HEK293 (cell line): Measurements from ENCODE around the gene RETREG2.

ENCODE experiments used
- CTCF ChIA-PET: fragments of 350-600 bp; formaldehyde crosslinking; extraction: SDS; loops from one replicate; lab custom pipeline; 2021; ENCODE audit warnings: antibody characterized with exemption; lab: Yijun Ruan, JAX
- POLR2A ChIA-PET: fragments of 300-600 bp; formaldehyde crosslinking; extraction: SDS; loops from one replicate; lab custom pipeline; 2020; ENCODE audit warnings: antibody characterized with exemption, inconsistent platforms; lab: Yijun Ruan, JAX
- H3K27ac ChIP-seq: fragments of 200-500 bp; sonication (Bioruptor generic); 2 replicates; pipeline ENCODE4 v1.5.1; 2014; ENCODE audit warnings: low read depth, low read length, control low read depth, inconsistent platforms; ENCODE audit errors: extremely low read depth
- H3K36me3 ChIP-seq, 2 experiments: fragments of 200-500 bp in 1 of 2; sonication (Bioruptor generic) in 1 of 2; 1 replicate in 1 of 2; 2 replicates in 1 of 2; pipeline ENCODE4 v1.5.1; 2014 to 2017; ENCODE audit warnings: inconsistent platforms in 2 of 2, low read length in 2 of 2; ENCODE audit not compliant: control insufficient read depth in 2 of 2, insufficient read depth in 1 of 2
- H3K4me1 ChIP-seq: fragments of 200-500 bp; sonication (Bioruptor generic); 2 replicates; pipeline ENCODE4 v1.5.1; 2014; ENCODE audit warnings: mild to moderate bottlenecking, low read length, inconsistent platforms; ENCODE audit not compliant: control insufficient read depth, insufficient read depth
- H3K4me3 ChIP-seq: 2 replicates; pipeline ENCODE4 v1.5.1; 2011; ENCODE audit warnings: low read depth, mild to moderate bottlenecking, control low read depth, low read length, moderate library complexity
- H3K9me3 ChIP-seq: fragments of 200-500 bp; sonication (Bioruptor generic); 2 replicates; pipeline ENCODE4 v1.5.1; 2014; ENCODE audit warnings: low read depth, low read length, inconsistent platforms; ENCODE audit not compliant: control insufficient read depth, insufficient read depth
- EGR2 ChIP-seq: fragments of 450-650 bp; formaldehyde crosslinking; IDR thresholded peaks from 2 replicates; pipeline ENCODE4 v1.5.1; 2016; ENCODE audit warnings: low read depth, missing biosample characterization, missing genetic modification characterization
- GLI2 ChIP-seq: fragments of 450-650 bp; formaldehyde crosslinking; IDR thresholded peaks from 2 replicates; pipeline ENCODE4; 2017; ENCODE audit warnings: missing biosample characterization, missing genetic modification characterization, low read depth, borderline replicate concordance
- KLF9 ChIP-seq: fragments of 450-650 bp; formaldehyde crosslinking; IDR thresholded peaks from 2 replicates; pipeline ENCODE4 v1.5.1; 2016; ENCODE audit warnings: missing biosample characterization, missing genetic modification characterization, low read depth
- MEIS1 ChIP-seq: sonication (generic); formaldehyde crosslinking; IDR thresholded peaks from 2 replicates; pipeline ENCODE4 v1.8.1; 2022; ENCODE audit warnings: missing genetic modification reagents, mild to moderate bottlenecking, borderline replicate concordance
- SP2 ChIP-seq: fragments of 450-650 bp; formaldehyde crosslinking; IDR thresholded peaks from 2 replicates; pipeline ENCODE4 v1.5.1; 2016; ENCODE audit warnings: missing biosample characterization, missing genetic modification characterization
- ZBTB1 ChIP-seq: fragments of 450-650 bp; formaldehyde crosslinking; IDR thresholded peaks from 2 replicates; pipeline ENCODE4 v1.5.1; 2016; ENCODE audit warnings: missing biosample characterization, missing genetic modification characterization
- ZBTB17 ChIP-seq: fragments of 450-650 bp; formaldehyde crosslinking; IDR thresholded peaks from 2 replicates; pipeline ENCODE4 v1.5.1; 2016; ENCODE audit warnings: missing biosample characterization, missing genetic modification characterization
- ZFHX2 ChIP-seq: fragments of 450-650 bp; formaldehyde crosslinking; conservative IDR thresholded peaks from 2 replicates; pipeline ENCODE4 v1.5.1; 2016; ENCODE audit warnings: missing biosample characterization, missing genetic modification characterization
- ZIC2 ChIP-seq: fragments of 450-650 bp; formaldehyde crosslinking; IDR thresholded peaks from 2 replicates; pipeline ENCODE4 v1.5.1; 2016; ENCODE audit warnings: missing biosample characterization, missing genetic modification characterization
- ZNF335 ChIP-seq: fragments of 450-650 bp; formaldehyde crosslinking; conservative IDR thresholded peaks from 2 replicates; pipeline ENCODE4 v1.5.1; 2016; ENCODE audit warnings: missing biosample characterization, missing genetic modification characterization
- ZNF341 ChIP-seq: fragments of 450-650 bp; formaldehyde crosslinking; IDR thresholded peaks from 2 replicates; pipeline ENCODE4; 2016; ENCODE audit warnings: low read depth, missing biosample characterization, missing genetic modification characterization
- ZNF350 ChIP-seq: fragments of 450-650 bp; formaldehyde crosslinking; IDR thresholded peaks from 2 replicates; pipeline ENCODE4 v1.5.0; 2017; ENCODE audit warnings: missing biosample characterization, mild to moderate bottlenecking, missing genetic modification characterization
- ZNF610 ChIP-seq: fragments of 450-650 bp; formaldehyde crosslinking; IDR thresholded peaks from 2 replicates; pipeline ENCODE4 v1.5.1; 2016; ENCODE audit warnings: missing biosample characterization, missing genetic modification characterization, borderline replicate concordance
- ZNF621 ChIP-seq: fragments of 450-650 bp; formaldehyde crosslinking; IDR thresholded peaks from 2 replicates; pipeline ENCODE4 v1.5.1; 2017; ENCODE audit warnings: missing biosample characterization, missing genetic modification characterization
- ZNF768 ChIP-seq: fragments of 450-650 bp; formaldehyde crosslinking; IDR thresholded peaks from 2 replicates; pipeline ENCODE4 v1.5.1; 2018; ENCODE audit warnings: missing biosample characterization, mild to moderate bottlenecking, missing genetic modification characterization
- TF ChIP-seq, protein P1 (sequence below): fragments of 450-650 bp; formaldehyde crosslinking; optimal IDR thresholded peaks from 2 replicates; pipeline ENCODE3; 2016; ENCODE audit warnings: missing biosample characterization, mild to moderate bottlenecking, missing genetic modification characterization
- TF ChIP-seq, protein P2 (sequence below): fragments of 450-650 bp; formaldehyde crosslinking; IDR thresholded peaks from 2 replicates; pipeline ENCODE4 v1.5.1; 2017; ENCODE audit warnings: missing biosample characterization, missing genetic modification characterization

RETREG2 gene

DNA sequence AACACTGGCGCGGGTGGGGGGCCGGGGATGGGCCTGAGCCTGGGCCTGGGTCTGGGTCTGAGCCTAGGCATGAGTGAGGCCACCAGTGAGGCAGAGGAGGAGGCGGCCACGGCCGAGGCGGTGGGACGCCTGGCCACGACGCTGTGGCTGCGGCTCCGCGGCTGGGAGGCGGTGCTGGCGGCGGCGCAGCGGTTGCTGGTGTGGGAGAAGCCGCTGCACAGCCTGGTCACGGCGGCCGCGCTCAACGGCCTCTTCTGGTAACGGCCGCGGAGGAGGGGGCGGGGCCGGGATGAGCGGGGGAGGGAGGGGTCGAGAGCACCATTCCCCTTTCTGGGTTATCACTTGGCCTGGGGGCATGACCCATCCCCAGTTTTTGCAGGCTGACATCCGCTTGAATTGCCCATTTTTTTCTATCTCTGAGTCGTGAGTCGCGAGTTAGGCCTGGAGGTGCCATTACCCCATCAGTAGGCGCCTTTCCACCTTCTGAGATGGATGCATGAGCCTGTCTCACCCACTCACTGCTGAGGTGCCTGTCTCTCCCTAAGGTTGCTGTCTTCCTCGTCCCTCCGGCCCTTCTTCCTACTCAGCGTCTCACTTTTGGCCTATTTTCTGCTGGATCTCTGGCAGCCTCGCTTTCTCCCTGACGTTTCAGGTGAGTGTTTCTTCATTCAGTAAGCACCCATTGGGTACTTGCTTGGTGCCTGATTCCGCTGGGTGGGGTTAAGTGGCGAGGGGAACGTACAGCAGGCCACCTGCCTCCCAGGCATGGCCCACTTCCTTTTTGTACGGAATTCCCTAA lies 501 bp downstream of the RETREG2 start:
- Histone ChIP-seq H3K9me3 (no peaks in the 10 kb centered on the region), H3K4me3 (peak overlapping the region; percentile 78), H3K4me1 (peaks cover 6% of the 10 kb centered on the region; the same call in 1 of the 2 replicates), H3K36me3 (peaks cover 4 to 59% of the 10 kb centered on the region in 2 experiments; a peak in 2 of 3 replicates), H3K27ac (peak overlapping the region; percentile 42; the same call in 1 of the 2 replicates)
- POLR2A ChIA-PET: interaction anchor here (4.6 kb wide), 1 partner anchor 28 kb away, joined by 14 read pairs; the partner anchor contains the start of gene ZFAND2B
- CTCF ChIA-PET: interaction anchor here (0.6 kb wide), 1 partner anchor 1424 kb away, joined by 4 read pairs; no protein-coding TSS in a partner anchor
- TF ChIP-seq SP2 (tag by site-specific recombination): no peak
- TF ChIP-seq ZFHX2 (tag by site-specific recombination): 0 out of 2 replicates have a peak, but pooled peaks have one; percentile 34
- TF ChIP-seq ZNF610 (tag by site-specific recombination): no peak
- TF ChIP-seq, protein P1, sequence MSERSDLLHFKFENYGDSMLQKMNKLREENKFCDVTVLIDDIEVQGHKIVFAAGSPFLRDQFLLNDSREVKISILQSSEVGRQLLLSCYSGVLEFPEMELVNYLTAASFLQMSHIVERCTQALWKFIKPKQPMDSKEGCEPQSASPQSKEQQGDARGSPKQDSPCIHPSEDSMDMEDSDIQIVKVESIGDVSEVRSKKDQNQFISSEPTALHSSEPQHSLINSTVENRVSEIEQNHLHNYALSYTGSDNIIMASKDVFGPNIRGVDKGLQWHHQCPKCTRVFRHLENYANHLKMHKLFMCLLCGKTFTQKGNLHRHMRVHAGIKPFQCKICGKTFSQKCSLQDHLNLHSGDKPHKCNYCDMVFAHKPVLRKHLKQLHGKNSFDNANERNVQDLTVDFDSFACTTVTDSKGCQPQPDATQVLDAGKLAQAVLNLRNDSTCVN (tag by site-specific recombination): peak; percentile 71
- TF ChIP-seq ZIC2: no peak
- TF ChIP-seq MEIS1 (CRISPR knock-in tag): no peak
- 0 out of 2 replicates have a peak, but pooled peaks have one; percentile 12 for TF ChIP-seq EGR2 (tag by site-specific recombination)
- peak; percentile 35; the same call in 1 of the 2 replicates for TF ChIP-seq KLF9 (tag by site-specific recombination)
- no peak for TF ChIP-seq ZNF621 (tag by site-specific recombination)
- TF ChIP-seq ZNF335: peak; percentile 36; the same call in 1 of the 2 replicates
- peak; percentile 72 for TF ChIP-seq ZBTB17
- no peak for TF ChIP-seq GLI2
- TF ChIP-seq ZNF341 (tag by site-specific recombination): no peak

DNA sequence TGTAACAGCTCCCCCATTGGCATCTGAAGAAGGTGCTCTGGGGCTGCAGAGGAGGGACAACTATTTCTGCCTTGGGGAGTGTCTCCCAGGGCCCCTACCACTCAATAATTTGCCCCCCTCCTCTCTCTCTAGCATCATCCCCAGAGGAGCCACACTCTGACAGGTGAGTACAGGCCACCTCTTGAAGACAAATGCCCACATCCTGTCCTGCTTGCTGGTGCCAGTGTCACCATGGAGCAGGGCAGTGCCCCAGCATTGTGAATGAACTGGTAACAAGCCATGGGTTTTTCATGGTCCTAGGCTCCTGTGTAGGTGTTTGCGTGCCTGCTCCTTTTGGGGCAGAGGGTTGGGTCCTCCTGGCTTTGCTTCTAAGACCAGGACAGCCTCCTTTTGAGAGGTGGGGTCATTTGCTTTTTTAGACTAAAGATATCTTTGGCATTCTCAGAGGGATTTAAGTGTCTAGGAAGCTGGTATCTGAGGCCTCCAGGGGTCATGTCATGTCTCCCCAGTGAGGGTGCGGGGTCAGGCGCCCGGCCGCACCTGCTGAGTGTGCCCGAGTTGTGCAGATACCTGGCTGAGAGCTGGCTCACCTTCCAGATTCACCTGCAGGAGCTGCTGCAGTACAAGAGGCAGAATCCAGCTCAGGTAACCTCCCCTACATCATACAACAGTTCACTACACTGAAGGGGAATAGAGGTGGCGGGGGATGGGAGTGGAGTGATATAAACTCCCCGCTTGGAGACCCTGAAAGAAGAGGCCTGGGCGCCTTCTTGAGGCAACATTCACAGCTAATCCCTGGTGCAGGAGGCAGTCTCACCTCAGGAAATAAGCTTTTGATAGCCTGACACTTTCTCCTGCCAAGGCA lies 1.8 kb downstream of the RETREG2 start:
- Histone ChIP-seq H3K4me3 (no peak overlapping the region), H3K9me3 (no peaks in the 10 kb centered on the region), H3K4me1 (peaks cover 6% of the 10 kb centered on the region; the same call in 1 of the 2 replicates), H3K36me3 (peaks cover 4 to 55% of the 10 kb centered on the region in 2 experiments; a peak in 2 of 3 replicates)
- CTCF ChIA-PET: interaction anchor here (0.6 to 1.4 kb wide), 5 partner anchors 9 to 1425 kb away, joined by 3 to 5 read pairs (median 4); no protein-coding TSS in a partner anchor
- TF ChIP-seq, protein P2, sequence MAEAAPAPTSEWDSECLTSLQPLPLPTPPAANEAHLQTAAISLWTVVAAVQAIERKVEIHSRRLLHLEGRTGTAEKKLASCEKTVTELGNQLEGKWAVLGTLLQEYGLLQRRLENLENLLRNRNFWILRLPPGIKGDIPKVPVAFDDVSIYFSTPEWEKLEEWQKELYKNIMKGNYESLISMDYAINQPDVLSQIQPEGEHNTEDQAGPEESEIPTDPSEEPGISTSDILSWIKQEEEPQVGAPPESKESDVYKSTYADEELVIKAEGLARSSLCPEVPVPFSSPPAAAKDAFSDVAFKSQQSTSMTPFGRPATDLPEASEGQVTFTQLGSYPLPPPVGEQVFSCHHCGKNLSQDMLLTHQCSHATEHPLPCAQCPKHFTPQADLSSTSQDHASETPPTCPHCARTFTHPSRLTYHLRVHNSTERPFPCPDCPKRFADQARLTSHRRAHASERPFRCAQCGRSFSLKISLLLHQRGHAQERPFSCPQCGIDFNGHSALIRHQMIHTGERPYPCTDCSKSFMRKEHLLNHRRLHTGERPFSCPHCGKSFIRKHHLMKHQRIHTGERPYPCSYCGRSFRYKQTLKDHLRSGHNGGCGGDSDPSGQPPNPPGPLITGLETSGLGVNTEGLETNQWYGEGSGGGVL: no peak
- no peak for TF ChIP-seq SP2 (tag by site-specific recombination)
- no peak for TF ChIP-seq ZBTB1 (tag by site-specific recombination)
- TF ChIP-seq ZNF350 (tag by site-specific recombination): no peak
- TF ChIP-seq ZNF768 (tag by site-specific recombination): no peak
- TF ChIP-seq, all 188 proteins: peak for 0
- no peak overlapping the region for H3K27ac ChIP-seq
- POLR2A ChIA-PET: interaction anchor here (4.6 kb wide), 1 partner anchor 27 kb away, joined by 14 read pairs; the partner anchor contains the start of gene ZFAND2B
